Measurements from ENCODE around the gene HAAO.

Gene HAAO

DNA sequence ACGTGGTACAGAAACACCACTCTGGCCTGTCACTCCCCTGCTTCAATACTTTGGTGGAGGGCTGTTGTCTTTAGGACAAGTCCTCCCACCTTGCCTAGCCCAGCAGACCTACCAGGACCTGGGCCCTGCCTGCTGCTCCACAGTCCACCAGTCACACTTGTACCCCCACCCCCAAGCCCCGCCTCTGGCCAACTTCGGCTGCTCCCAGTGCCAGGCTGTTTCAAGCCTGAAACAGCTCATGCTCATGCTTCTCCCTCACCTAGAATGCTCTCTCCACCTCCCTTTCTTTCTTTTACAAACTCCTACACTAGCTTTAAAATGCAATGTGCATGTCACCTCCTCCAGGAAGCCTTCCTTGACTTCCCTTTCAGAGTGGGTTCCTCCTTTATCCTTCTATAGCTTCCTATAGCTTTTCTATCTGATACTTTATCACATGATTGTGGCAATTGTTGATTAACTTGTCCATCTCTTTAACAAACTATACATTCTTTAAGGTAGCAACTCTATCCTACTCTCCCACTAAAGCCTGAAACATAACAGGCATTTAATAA lies 23.6 kb downstream of the HAAO start:
- no peak for DNase-seq (ENCODE audit: low read depth, low spot score)

DNA sequence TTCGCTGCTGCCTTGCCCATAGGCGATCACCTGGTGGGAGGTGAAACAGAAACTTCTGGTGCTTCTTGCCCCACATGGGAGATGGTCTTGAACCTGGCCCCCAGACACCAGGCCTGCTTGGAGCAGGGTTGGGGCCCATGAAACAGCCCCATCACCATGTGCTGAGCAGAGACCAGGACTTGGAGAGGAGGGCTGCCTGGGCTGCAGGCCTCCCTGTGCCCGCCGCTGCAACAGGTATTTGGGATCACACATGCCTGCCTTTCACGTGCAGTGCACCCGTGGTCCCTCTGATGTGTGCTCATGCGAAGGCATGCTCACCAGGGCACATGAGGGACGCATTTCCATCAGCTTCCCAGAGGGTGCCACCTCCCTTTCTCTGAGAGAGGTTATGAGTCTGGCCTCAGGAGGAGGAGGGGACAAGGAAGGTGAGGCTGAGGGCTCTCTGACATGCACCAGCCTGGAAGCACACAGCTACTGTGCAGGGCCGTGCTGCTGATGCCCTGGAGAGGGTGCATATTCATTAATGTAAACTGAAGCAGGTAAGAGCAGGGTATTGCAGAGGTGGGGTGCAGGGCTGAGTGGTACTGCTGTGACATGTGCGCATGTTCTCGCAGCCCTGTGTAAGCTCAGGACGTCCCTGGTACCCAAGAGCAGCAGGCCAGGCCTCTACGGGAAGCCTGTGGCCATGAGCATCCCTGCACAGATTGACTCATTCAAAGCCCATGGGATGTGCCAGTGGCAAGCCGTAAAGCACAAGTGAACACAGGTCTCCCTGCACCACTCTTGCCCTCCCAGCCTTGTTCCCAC lies 24.3 kb downstream of the HAAO start:
- DNase-seq (ENCODE audit: low read depth, low spot score) = no peak

DNA sequence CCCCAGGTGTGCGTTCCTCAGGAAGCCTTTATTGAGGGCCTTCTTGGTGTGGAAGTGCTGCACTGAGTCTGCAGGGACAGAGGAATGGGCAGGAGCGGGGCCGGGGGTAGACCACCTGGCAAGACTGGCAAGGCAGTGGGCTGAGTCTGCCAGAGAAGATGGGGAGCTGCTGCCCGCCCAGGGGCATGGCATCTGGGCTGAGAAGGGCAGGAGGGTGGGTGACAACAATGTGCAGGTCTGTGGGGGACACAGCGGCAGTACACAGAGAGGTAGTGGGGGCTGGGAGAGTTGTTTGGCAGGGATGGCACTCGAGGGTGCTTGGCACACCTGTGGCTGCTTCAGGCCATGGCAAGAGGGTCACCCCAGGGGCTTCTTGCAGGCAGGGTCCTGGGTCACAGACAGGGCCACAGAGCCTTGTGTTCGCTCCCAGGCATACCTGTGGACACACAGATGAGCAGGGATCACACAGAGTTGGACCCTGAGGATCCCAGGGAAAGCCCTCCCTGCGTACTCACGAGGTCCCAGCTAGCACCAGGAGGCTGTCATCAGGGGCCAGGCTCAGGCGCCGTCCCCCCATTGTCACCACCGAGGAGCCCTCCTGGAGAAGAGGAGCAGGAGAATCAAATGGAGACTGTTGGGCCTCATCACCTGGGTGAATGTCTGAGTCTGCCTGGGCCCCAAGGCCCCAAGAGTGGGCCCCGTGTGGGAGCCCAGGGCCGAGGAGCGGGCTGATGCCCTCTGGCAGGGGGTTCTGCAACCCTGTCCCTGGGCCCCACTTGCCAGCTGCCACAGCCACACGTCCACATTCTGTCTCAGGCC lies 25.1 kb downstream of the HAAO start:
- DNase-seq (ENCODE audit: low read depth, low spot score) = no peak

DNA sequence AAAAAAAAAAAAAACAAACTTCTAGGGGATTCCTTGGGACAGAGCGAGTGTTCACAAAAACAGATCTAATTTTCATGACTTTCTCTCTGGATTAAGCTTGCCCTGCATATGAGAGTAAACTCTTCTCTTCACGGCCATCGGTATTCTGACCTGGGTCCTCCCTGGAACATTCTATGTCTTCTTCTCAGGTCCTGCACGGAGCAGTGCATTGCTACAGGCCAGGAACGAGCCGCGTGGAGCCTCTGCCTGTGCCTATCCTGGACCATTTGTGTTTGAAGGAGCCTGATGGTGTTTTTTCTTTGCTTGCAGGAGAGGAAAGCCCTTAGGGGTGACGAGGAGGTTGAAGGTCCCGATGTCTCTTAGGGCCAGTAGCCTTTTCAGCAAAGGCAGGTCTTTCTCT lies 26.7 kb downstream of the HAAO start:
- no peak for DNase-seq (ENCODE audit: low read depth, low spot score)

DNA sequence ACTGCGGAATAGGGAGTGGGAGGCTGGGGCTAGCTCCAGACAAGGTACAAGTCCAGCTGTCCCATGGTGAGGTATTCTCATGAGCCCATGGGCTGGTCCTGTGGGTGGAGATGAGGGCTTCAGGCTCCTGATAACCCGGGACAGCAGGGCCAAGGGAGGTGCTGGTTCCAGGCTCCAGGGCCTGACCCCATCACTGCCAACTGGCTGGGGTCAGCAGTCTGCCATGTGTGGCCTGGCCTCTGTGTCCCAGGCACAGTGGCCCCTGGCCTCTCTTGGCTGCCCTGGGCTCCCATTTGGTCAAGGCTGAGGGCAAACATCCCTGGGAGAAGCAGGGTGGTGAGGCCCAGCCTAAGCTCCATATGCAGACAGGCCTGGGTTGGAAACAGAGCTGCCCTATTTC lies 27.5 kb downstream of the HAAO start:
- no peak for DNase-seq (ENCODE audit: low read depth, low spot score)

DNA sequence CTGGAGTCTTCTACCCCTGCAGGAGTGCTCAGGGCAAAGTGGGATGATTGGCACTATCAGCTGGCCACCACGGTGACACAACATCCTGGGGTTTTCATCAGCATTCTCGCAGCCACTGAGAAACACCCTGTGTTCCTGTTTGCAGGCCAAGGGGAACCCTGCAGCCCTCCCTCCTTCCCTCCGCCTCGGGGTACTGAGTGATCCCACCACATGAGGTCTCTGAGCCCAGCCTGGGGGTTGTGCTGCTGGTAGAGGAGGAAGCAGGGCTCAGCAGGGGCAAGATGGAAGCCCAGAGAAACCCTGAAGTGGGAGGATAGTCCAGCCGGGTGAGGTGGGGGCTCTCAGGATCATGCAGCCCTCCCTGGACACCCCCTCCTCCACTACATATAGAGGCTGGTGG lies 28.3 kb downstream of the HAAO start, which contains the start of gene OXER1:
OXER1 (minus strand) TSS at position 40 of the 400 bp plus-strand sequence. CDS start 73 bp downstream, outside the sequence.
- no peak for DNase-seq (ENCODE audit: low read depth, low spot score)

DNA sequence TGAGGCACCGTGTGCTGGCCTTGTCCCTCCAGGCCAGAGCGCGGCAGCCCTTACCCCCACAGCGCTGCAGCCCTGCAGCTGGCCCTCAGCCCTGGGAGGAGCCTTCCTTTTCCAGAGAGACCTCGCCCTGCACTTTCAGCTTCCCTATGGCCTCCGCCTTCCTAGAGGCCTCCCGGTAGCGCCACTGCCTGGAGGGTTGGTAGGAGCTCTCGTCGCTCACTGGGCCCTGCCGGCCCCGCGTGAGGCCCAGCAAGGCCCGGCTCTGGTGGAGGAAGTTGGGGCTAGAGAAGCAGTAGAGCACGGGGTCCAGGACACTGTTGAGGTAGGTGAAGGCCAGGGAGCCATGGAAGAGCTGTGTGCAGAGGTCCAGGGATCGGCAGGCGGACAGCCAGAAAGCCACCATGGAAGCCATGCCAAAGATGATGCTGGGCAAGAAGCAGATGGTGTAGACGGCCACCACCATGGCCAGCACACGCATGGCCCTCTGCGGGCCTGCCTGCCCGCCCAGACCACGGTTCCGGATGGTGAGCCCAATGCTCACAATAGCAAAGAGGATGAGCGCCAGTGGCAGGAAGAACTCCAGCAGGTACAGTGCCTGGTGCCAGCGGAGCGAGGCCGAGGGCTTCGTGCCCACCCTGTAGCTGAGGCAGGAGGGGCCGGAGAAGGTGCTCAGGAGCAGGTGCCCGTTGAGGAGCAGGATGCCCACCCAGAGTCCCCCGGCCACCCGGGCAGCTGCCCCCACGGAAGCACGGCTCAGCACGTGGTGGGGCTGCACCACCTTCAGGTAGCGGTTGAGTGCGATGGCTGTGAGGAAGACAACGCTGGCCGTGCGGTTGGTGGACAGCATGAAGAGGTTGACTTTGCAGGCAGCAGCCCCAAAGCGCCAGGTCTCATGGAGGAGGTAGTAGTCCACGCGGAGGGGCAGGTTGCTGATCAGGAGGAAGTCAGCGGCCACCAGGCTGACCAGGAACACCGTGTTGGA lies 29.3 kb downstream of the HAAO start:
- no peak for DNase-seq (ENCODE audit: low read depth, low spot score)

DNA sequence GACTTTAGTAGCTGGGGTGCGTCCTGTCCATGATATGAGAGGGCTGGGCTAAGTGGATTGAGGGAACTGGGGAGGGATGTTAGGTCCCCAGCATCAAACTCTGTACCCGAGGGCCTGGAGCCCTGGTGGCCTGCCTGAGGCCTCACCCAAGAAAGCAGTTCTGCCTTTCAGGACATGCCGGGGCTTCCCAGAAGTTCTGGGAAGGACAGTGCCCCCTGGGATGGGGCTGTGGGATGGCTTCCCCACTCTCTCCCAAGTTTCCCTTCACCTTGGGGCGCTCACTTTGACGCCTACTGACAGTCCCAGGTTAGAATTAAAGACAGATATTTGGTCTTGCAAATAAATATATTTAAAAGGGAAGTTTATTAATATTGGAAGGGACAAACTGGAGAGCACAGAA lies 30.2 kb downstream of the HAAO start:
- no peak for DNase-seq (ENCODE audit: low read depth, low spot score)

DNA sequence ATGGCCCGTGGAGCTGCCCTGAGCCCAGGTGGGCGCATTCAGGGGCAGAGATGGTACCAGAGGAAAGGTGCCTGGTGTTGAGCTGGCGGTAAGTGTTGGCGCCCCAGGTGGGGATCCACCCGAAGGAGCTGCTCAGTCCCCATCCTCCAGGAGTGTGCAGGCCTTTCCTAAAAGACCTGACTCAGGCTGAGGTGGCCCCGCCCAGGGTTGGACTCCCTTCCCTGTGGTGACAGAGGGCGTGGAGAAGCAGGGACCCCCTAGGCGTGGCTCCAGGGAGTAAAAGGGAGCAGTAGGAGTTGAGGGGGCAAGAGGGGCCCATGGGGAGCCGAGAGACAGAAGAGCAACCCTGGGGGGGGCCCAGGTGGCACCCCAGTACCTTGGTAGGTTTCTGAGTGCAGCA lies 30.8 kb downstream of the HAAO start:
- no peak for DNase-seq (ENCODE audit: low read depth, low spot score)

DNA sequence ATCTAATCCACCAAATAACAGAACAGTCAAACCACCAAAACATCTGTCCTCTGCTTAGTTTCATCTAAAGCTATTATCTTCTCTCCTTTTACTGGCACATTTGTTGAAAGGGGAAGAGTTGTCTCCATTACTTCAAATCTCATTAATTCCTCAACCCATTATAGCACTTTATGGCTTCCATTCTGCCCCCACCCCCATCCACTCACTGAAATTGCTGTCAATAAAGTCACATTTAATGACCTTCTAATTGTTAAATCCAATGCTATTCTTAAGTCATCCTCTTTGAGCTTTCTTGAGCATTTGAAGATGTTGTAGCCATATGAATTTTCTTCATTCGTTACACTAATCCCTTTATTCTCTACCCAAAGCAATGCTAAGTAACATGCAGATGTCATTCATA lies 33.6 kb downstream of the HAAO start:
- no peak for DNase-seq (ENCODE audit: low read depth, low spot score)

DNA sequence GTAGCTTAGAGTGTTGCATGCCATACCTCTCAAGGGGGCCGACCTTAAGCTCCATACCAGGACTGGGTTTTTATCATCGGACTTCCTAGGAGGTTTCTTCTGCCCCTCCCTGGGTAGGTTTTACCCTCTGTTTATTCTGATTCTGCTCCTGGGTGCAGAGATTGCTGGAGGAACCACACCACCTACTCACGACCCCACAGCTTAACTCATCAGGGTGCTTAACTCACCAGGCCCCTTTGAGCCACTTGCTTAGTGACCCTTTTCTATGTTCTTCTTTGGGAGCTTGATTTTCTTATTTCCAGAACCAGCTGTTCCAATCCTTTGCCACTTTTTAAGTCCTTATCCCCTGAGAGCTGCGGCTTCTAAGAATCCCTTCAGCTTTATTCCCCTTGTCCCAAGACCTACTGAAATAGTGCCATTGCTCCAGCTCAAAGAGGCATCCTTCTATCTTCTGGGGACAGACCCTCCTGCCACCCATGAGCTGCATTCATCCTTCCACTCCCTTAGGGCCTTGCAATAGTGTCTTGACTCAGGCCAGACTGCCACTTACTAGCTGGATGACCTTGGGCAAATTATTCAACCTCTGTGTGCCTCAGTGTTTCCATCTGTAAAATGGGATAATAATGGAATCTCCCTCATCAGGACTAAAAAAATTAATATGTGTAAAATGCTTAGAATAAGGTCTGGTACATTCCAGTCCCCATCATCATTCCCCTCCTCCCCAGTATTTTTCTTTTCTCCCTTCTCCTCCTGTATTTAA lies 34.2 kb downstream of the HAAO start:
- DNase-seq (ENCODE audit: low read depth, low spot score) = no peak

DNA sequence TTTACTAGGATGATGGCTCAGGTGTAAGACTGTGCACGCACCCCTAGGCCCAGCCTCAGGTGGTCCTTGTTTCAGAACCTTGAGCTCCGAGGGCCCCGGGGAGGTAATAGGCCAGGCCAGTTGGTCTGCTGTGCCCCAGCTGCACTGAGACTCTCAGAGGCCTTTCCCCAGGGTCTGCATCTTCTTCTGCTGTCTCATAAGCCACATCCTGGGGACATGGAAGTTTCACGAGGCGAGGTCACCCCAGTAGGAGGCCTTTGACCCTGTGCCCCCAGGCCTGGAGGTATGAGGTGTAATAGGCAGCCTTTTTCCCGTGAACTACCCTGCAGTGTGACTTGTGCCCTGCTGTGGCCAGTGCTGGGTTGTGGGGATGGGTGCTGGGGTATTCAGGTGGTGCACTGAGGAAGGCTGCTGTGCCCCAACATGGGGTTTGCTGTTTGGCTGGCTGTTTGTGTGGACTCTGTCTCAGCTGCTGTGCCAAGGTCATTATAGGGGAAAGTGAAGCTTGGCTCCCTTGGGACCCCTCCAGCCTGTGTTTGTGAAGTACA lies 35.3 kb downstream of the HAAO start:
- no peak for DNase-seq (ENCODE audit: low read depth, low spot score)

DNA sequence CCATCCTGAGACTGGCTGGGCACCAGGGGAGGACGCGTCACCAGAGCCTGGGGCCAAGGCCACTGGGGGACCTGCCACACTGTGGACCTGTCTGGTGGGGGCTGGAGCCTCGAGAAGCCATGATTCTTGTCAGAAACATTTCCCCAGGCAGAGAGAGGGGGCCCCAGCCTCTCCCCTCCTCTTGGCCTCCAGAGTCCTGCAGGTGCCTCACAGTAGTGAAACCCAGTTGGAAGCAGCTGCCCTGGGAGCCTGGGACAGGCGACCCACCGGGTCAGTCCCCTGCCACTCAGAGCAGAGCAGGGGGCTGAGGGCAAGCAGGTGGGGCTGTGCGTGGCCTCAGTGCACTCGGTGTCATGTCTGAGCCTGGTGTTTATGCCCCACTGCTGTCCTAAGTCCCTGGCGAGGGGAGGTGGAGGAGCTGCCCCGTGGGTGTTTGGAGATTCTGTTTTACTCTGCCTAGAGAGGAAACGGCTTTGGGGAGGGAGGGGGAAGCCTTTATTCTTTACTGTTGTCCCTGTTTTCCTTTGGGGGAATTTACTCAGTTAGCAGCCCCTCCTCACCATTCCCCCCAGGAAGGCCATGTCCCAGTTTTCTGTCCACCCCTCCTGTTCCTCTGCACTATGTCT lies 36.1 kb downstream of the HAAO start:
- DNase-seq (ENCODE audit: low read depth, low spot score) = no peak

DNA sequence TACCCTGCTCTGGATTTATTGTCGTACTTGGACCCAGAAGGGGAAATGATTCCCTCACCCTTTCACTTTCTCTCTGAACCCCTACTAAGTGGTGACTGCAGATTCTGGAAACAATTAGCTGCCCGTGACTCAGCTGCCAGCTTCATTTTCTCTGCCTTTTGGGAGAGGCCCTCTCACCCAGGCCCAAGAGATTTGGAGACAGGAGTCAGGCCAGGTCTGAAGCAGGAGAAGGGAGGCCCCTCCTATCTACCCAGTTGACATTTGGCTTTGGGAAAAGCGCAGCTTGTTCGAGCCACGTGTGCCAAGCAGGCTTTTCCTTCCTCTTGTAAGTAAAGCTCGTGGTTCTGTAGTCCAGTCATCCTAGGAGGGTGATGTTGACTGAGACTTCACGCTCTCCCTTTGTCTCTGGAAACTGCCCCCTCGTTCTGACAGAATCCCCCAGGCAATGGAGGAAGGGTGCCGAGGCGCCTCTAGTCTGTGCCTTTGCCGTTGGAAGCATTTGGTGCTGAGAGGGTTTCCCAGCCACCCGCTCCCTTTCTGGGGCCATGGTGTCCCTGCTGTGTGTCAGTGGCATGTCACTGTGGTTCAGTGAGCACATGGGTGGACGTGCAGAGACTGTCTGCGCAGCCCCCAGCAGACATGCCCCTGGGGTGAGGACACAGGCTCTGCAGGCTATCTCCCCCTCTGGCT lies 37.0 kb downstream of the HAAO start:
- no peak for DNase-seq (ENCODE audit: low read depth, low spot score)

DNA sequence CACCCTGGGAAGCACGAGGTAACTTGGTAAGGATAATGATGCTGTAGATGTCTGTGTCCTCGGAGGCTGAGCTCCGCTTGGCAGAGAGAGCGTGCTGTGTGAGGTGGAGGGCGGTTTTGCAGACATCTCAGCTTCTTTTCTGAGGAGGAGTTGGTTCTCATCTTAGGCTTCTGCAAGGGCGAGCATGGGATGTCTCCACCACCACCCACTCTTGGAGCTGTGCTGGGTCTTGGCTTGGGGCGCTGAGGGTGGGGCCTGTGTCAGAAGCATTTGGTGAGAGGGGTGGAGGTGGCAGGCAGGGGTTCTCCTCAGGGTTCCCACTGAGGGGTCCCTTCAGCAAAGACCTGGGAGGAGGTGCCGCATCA lies 37.6 kb downstream of the HAAO start:
- DNase-seq (ENCODE audit: low read depth, low spot score) = no peak

DNA sequence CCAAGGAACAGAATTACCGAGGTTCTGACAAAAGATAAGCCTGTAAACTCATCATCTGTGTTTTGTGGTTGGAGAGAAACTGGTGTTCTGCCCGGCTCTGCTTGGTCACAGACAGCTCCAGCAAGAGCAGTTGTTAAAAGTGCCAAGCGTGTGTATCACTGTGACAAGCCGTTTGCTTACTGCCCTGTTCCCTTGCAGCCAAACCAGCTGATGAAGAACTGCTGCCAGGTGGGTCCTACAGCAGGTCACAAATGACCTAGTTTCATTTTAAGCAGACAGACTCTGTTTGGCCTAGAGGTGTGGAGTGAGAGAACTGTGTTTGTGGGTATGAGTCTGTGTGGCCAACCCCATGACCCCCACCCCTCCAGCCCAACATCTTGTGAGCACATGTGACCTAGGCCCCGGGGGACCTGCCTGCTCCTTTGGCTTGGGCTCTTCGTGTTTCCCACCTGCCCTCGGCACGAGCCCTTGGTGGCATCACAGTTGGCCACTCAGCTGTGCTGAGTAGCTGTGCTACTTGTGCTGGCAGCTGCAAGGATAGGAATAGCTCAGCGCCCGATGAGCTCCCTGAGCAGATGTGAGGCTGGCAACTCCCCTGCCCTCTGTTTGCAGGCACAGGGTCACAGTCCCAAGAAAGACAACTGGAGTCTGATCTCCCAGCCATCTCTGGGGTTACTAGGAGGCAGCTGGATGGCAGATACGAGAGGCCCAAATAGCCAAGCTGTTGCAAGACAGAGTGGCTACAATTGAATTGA lies 38.2 kb downstream of the HAAO start:
- no peak for DNase-seq (ENCODE audit: low read depth, low spot score)

DNA sequence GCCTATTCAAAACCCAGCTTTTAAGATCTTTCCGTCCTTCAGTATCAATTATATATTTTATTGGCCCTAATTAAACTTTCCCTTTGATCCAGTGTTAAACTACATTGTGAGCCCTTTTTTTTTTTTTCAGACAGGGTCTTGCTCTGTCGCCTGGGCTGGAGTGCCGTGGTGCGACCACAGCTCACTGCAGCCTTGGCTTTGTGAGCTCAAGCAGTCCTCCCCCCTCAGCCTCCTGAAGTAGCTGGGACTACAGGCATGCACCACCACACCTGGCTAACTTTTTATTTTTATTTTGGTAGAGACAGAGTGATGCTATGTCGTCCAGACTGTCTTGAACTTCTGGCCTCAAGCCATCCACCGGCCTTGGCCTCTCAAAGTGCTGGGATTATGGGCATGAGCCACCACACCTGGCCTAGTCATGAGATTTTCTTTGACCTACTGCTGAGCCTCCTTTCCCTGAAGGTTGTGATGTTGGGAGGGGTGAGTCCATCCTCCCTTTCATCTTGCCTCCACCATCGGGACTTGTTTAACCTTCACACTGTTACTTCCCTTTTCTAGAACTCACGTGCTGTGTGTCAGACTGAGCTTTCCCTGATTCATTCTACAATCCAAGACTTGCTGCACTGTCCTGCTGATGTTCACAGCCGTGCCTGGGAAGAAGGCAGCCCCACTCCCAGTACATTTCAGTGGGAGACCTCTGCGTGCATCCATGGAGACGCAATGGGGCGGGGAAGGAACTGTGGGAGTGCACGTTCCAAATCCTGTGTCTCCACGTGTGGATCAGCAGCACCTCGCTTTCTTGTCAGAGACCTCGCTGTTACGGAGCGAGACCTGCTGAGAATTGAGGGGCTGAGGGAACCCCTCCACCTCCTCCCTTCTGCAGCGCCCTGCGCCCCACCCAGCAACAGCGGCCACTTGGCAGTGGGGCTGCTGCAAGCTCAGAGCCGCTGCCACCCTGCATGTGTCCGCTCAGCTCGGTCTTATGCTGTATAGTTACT lies 39.3 kb downstream of the HAAO start:
- DNase-seq (ENCODE audit: low read depth, low spot score) = no peak

All from smooth muscle cell of the brain vasculature (primary cell).